SU-DHL-6 (cell line): ENCODE measurements around the gene KLHL29.

Experiments
- H2AFZ ChIP-seq: fragments of 200-600 bp; sonication (generic); 2 replicates; pipeline ENCODE4 v1.6.1; 2014; ENCODE audit warnings: low read depth, mild to moderate bottlenecking, moderate library complexity, mixed read lengths, antibody characterized with exemption, low read length; ENCODE audit not compliant: severe bottlenecking
- H3F3A ChIP-seq: fragments of 200-600 bp; shearing (Covaris generic); 2 replicates; pipeline ENCODE4 v1.6.0; 2016; ENCODE audit warnings: antibody characterized with exemption, mild to moderate bottlenecking; ENCODE audit not compliant: insufficient read depth
- H3K27ac ChIP-seq: fragments of 200-600 bp; sonication (generic); 2 replicates; pipeline ENCODE4 v1.5.1; 2016; ENCODE audit warnings: low read depth, mild to moderate bottlenecking, low read length, moderate library complexity, mixed read lengths
- H3K27me3 ChIP-seq: fragments of 200-600 bp; sonication (generic), shearing (Covaris generic); 2 replicates; pipeline ENCODE4 v1.6.0; 2014; ENCODE audit warnings: mild to moderate bottlenecking, low read length
- H3K36me3 ChIP-seq: fragments of 200-600 bp; sonication (generic); 2 replicates; pipeline ENCODE4 v1.6.1; 2014; ENCODE audit warnings: mild to moderate bottlenecking, low read length, mixed read lengths
- H3K4me2 ChIP-seq: fragments of 300-600, 200-600 bp; shearing (Covaris generic), sonication (generic); 2 replicates; pipeline ENCODE4 v1.6.0; 2014; ENCODE audit warnings: low read length, low read depth, mild to moderate bottlenecking; ENCODE audit not compliant: poor library complexity, severe bottlenecking
- H3K4me3 ChIP-seq: fragments of 200-600 bp; sonication (generic); 2 replicates; pipeline ENCODE4 v1.5.1; 2014; ENCODE audit warnings: antibody characterized with exemption, low read length, mild to moderate bottlenecking, mixed read lengths; ENCODE audit not compliant: insufficient read depth, poor library complexity, severe bottlenecking
- H3K79me2 ChIP-seq: fragments of 200-600 bp; sonication (generic); 2 replicates; pipeline ENCODE4 v1.6.1; 2014; ENCODE audit warnings: mild to moderate bottlenecking, low read length, moderate library complexity; ENCODE audit not compliant: insufficient read depth
- H3K9ac ChIP-seq: fragments of 200-600 bp; sonication (generic); 2 replicates; pipeline ENCODE4 v1.7.0; 2014; ENCODE audit warnings: mild to moderate bottlenecking, low read length
- H3K9me2 ChIP-seq: fragments of 200-600 bp; sonication (generic); replicated peaks from 2 replicates; pipeline ENCODE4 v1.6.1; 2014; ENCODE audit warnings: low read length; ENCODE audit not compliant: insufficient read depth
- H3K9me3 ChIP-seq: fragments of 200-600 bp; sonication (generic); 2 replicates; pipeline ENCODE4 v1.6.1; 2014; ENCODE audit warnings: low read length, mixed read lengths; ENCODE audit not compliant: insufficient read depth
- H4K20me1 ChIP-seq: fragments of 200-600 bp; sonication (generic); 2 replicates; pipeline ENCODE4 v1.6.1; 2014; ENCODE audit warnings: low read depth, mild to moderate bottlenecking, antibody characterized with exemption, low read length, moderate library complexity, mixed read lengths
- EZH2phosphoT487 ChIP-seq: fragments of 200-600 bp; sonication (generic), shearing (Covaris generic); conservative IDR thresholded peaks from 2 replicates; pipeline ENCODE4 v1.6.1; 2018; ENCODE audit warnings: mild to moderate bottlenecking, antibody characterized with exemption, low read length, moderate library complexity, mixed read lengths
- TF ChIP-seq, protein P1 (sequence below): fragments of 200-600 bp; sonication (generic); IDR thresholded peaks from one replicate; pipeline ENCODE4 v1.5.1; 2017; ENCODE audit warnings: antibody characterized with exemption, mild to moderate bottlenecking, low read length, moderate library complexity; ENCODE audit not compliant: insufficient read depth, poor library complexity, severe bottlenecking

Gene KLHL29

GRCh38 chr2:23503097-23503496 lies 118.1 kb downstream of the KLHL29 start:
- Histone ChIP-seq H3K9me3 (no peaks in the 10 kb centered on the region), H3K27me3 (no peaks in the 10 kb centered on the region), H3K4me3 (no peak overlapping the region), H3K79me2 (no peaks in the 10 kb centered on the region), H2AFZ (no peak overlapping the region), H3K36me3 (no peaks in the 10 kb centered on the region), H4K20me1 (no peaks in the 10 kb centered on the region), H3K9me2 (no peaks in the 10 kb centered on the region), H3K27ac (no peak overlapping the region), H3K9ac (no peak overlapping the region), H3K4me2 (no peak overlapping the region), H3F3A (no peaks in the 10 kb centered on the region)
- TF ChIP-seq, protein P1, sequence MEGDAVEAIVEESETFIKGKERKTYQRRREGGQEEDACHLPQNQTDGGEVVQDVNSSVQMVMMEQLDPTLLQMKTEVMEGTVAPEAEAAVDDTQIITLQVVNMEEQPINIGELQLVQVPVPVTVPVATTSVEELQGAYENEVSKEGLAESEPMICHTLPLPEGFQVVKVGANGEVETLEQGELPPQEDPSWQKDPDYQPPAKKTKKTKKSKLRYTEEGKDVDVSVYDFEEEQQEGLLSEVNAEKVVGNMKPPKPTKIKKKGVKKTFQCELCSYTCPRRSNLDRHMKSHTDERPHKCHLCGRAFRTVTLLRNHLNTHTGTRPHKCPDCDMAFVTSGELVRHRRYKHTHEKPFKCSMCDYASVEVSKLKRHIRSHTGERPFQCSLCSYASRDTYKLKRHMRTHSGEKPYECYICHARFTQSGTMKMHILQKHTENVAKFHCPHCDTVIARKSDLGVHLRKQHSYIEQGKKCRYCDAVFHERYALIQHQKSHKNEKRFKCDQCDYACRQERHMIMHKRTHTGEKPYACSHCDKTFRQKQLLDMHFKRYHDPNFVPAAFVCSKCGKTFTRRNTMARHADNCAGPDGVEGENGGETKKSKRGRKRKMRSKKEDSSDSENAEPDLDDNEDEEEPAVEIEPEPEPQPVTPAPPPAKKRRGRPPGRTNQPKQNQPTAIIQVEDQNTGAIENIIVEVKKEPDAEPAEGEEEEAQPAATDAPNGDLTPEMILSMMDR: no peak
- TF ChIP-seq EZH2phosphoT487: no peak

- no peaks in the 10 kb centered on the region for H4K20me1 ChIP-seq
- TF ChIP-seq, protein P1: no peak
- no peak for TF ChIP-seq EZH2phosphoT487
- no peaks in the 10 kb centered on the region for H3K79me2 ChIP-seq
- H3K4me2 ChIP-seq: no peak overlapping the region
- H3K27me3 ChIP-seq: no peaks in the 10 kb centered on the region
- H3K4me3 ChIP-seq: no peak overlapping the region
- H2AFZ ChIP-seq: no peak overlapping the region
- H3K9me2 ChIP-seq: no peaks in the 10 kb centered on the region
- no peaks in the 10 kb centered on the region for H3F3A ChIP-seq
- no peaks in the 10 kb centered on the region for H3K9me3 ChIP-seq
- H3K36me3 ChIP-seq: no peaks in the 10 kb centered on the region
- H3K27ac ChIP-seq: no peak overlapping the region
- H3K9ac ChIP-seq: no peak overlapping the region
These were observed 118.7 kb downstream of the KLHL29 start for GRCh38 chr2:23503682-23504081.

DNA sequence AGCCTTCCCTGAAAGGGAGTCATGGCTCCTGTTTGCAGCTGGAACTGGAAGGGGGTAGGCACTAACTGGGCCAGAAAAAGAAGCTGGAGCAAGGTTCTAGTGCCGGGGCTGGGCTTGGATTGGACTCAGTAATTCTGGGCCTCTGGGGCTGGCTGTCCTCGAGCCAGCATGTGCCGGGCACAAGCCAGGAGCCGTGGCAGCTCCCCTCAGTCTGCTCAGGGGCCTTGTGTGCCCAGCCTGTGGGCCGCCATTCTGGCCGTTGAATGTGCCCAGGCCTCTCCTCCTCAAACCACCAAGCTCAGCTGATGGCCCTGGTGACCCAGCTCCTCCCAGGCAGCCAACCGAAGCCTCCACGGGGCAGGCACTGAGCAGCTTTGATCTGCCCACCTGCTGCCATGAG lies 119.6 kb downstream of the KLHL29 start:
- H3K9me3 ChIP-seq: no peaks in the 10 kb centered on the region
- no peak overlapping the region for H3K4me3 ChIP-seq
- H4K20me1 ChIP-seq: no peaks in the 10 kb centered on the region
- H3F3A ChIP-seq: no peaks in the 10 kb centered on the region
- H2AFZ ChIP-seq: no peak overlapping the region
- H3K4me2 ChIP-seq: no peak overlapping the region
- no peak overlapping the region for H3K9ac ChIP-seq
- H3K27ac ChIP-seq: no peak overlapping the region
- H3K36me3 ChIP-seq: no peaks in the 10 kb centered on the region
- no peaks in the 10 kb centered on the region for H3K27me3 ChIP-seq
- TF ChIP-seq EZH2phosphoT487: no peak
- TF ChIP-seq, protein P1: no peak
- no peaks in the 10 kb centered on the region for H3K9me2 ChIP-seq
- H3K79me2 ChIP-seq: no peaks in the 10 kb centered on the region
